H9 (cell line): ENCODE results near the gene MYL10. TPM values are rescaled to one million over a fixed set of nuclear protein-coding genes. Genes with fewer than 3 reads are reported as not detected.

Experiments used
- DNase-seq: peaks from one replicate; pipeline ENCODE4 v3.0.0-alpha.2; 2017
- H2AFZ ChIP-seq: one replicate; pipeline ENCODE4 v1.6.1; 2013; ENCODE audit warnings: mild to moderate bottlenecking, low read length, control low read depth, moderate library complexity
- H2AK5ac ChIP-seq: 2 replicates; pipeline ENCODE4 v1.6.1; 2013; ENCODE audit warnings: low read length, control low read depth, mixed read lengths; ENCODE audit not compliant: insufficient read length
- H2BK120ac ChIP-seq: one replicate; pipeline ENCODE4 v1.6.1; 2013; ENCODE audit warnings: low read depth, mild to moderate bottlenecking, low read length, control low read depth, inconsistent platforms; ENCODE audit not compliant: poor library complexity, severe bottlenecking
- H2BK12ac ChIP-seq: 2 replicates; pipeline ENCODE4 v1.6.1; 2013; ENCODE audit warnings: low read length, control low read depth, mixed read lengths, low read depth; ENCODE audit not compliant: insufficient read length
- H2BK15ac ChIP-seq: 2 replicates; pipeline ENCODE4 v1.6.1; 2013; ENCODE audit warnings: low read depth, low read length, control low read depth
- H2BK20ac ChIP-seq: one replicate; pipeline ENCODE4 v1.6.1; 2013; ENCODE audit warnings: low read depth, mild to moderate bottlenecking, low read length, control low read depth, inconsistent platforms; ENCODE audit not compliant: poor library complexity, severe bottlenecking
- H2BK5ac ChIP-seq: 2 replicates; pipeline ENCODE4 v1.6.1; 2013; ENCODE audit warnings: low read length, control low read depth, mixed read lengths; ENCODE audit not compliant: insufficient read length
- H3K14ac ChIP-seq: 2 replicates; pipeline ENCODE4 v1.6.1; 2013; ENCODE audit warnings: low read length, control low read depth; ENCODE audit not compliant: insufficient read depth
- H3K18ac ChIP-seq: 2 replicates; pipeline ENCODE4 v1.6.1; 2013; ENCODE audit warnings: low read depth, mild to moderate bottlenecking, mixed read lengths, low read length, control low read depth; ENCODE audit not compliant: insufficient read length
- H3K23ac ChIP-seq: 2 replicates; pipeline ENCODE4 v1.6.1; 2013; ENCODE audit warnings: low read length, control low read depth, mixed read lengths, low read depth; ENCODE audit not compliant: insufficient read length
- H3K23me2 ChIP-seq: 2 replicates; pipeline ENCODE4 v1.6.1; 2013; ENCODE audit warnings: low read depth, mild to moderate bottlenecking, mixed read lengths, low read length, control low read depth; ENCODE audit not compliant: insufficient read length, poor library complexity, severe bottlenecking
- H3K27ac ChIP-seq: 2 replicates; pipeline ENCODE4 v1.5.1; 2013; ENCODE audit warnings: low read length, control low read depth, mixed read lengths, low read depth; ENCODE audit not compliant: insufficient read length
- H3K27me3 ChIP-seq: 2 replicates; pipeline ENCODE4 v1.6.1; 2013; ENCODE audit warnings: low read length, control low read depth, inconsistent platforms; ENCODE audit not compliant: insufficient read depth
- H3K4ac ChIP-seq: 2 replicates; pipeline ENCODE4 v1.6.1; 2013; ENCODE audit warnings: low read depth, mild to moderate bottlenecking, control low read depth, inconsistent platforms, low read length, moderate library complexity
- H3K4me1 ChIP-seq: 2 replicates; pipeline ENCODE4 v1.6.1; 2013; ENCODE audit warnings: low read length, control low read depth, inconsistent platforms; ENCODE audit not compliant: insufficient read depth
- H3K4me2 ChIP-seq: 2 replicates; pipeline ENCODE4 v1.6.1; 2013; ENCODE audit warnings: low read length, control low read depth, mixed read lengths; ENCODE audit not compliant: insufficient read length, insufficient read depth
- H3K56ac ChIP-seq: 2 replicates; pipeline ENCODE4 v1.6.1; 2013; ENCODE audit warnings: low read depth, mild to moderate bottlenecking, mixed read lengths, low read length, control low read depth; ENCODE audit not compliant: insufficient read length
- H3K79me1 ChIP-seq: 2 replicates; pipeline ENCODE4 v1.6.1; 2013; ENCODE audit warnings: low read depth, mild to moderate bottlenecking, moderate library complexity, low read length, control low read depth, inconsistent platforms; ENCODE audit not compliant: insufficient read depth, poor library complexity, severe bottlenecking
- H3K79me2 ChIP-seq: 2 replicates; pipeline ENCODE4 v1.6.1; 2013; ENCODE audit warnings: low read length, control low read depth, inconsistent platforms; ENCODE audit not compliant: insufficient read depth
- H3K9ac ChIP-seq: 2 replicates; pipeline ENCODE4 v1.6.1; 2013; ENCODE audit warnings: low read length, control low read depth, mixed read lengths; ENCODE audit not compliant: insufficient read length; ENCODE audit errors: extremely low read depth
- H3K9me3 ChIP-seq: one replicate; pipeline ENCODE4 v1.6.1; 2013; ENCODE audit warnings: low read depth, low read length, inconsistent platforms; ENCODE audit not compliant: control insufficient read depth
- H3T11ph ChIP-seq: one replicate; pipeline ENCODE4 v1.6.1; 2013; ENCODE audit warnings: mild to moderate bottlenecking, low read length, control low read depth, inconsistent platforms
- H4K20me1 ChIP-seq: one replicate; pipeline ENCODE4 v1.6.1; 2013; ENCODE audit not compliant: control insufficient read depth, insufficient read length, insufficient read depth
- H4K5ac ChIP-seq: 2 replicates; pipeline ENCODE4 v1.6.1; 2013; ENCODE audit warnings: low read depth, mild to moderate bottlenecking, mixed read lengths, low read length, control low read depth; ENCODE audit not compliant: insufficient read length
- H4K8ac ChIP-seq: replicated peaks from 2 replicates; pipeline ENCODE4 v1.6.1; 2013; ENCODE audit warnings: low read length, control low read depth, mixed read lengths, low read depth; ENCODE audit not compliant: insufficient read length
- H4K91ac ChIP-seq: 2 replicates; pipeline ENCODE4 v1.6.1; 2013; ENCODE audit warnings: low read depth, mild to moderate bottlenecking, moderate library complexity, mixed read lengths, low read length, control low read depth; ENCODE audit not compliant: insufficient read length
- H3K27ac Mint-ChIP-seq, 3 experiments: 2 replicates in 2 of 3; 3 replicates in 1 of 3; pipeline ENCODE4 v1.8.0; 2020 to 2021; ENCODE audit warnings: mixed read lengths in 3 of 3, mild to moderate bottlenecking in 1 of 3, moderate library complexity in 1 of 3
- H3K27me3 Mint-ChIP-seq: 2 replicates; pipeline ENCODE4 v1.8.0; 2021; ENCODE audit warnings: low read depth, mild to moderate bottlenecking, moderate library complexity, mixed read lengths
- H3K36me3 Mint-ChIP-seq, 3 experiments: 2 replicates in 2 of 3; 3 replicates in 1 of 3; pipeline ENCODE4 v1.8.0; 2020 to 2021; ENCODE audit warnings: low read depth in 3 of 3, mixed read lengths in 3 of 3; ENCODE audit not compliant: insufficient read depth in 1 of 3
- H3K4me1 Mint-ChIP-seq, 2 experiments: 2 replicates each; pipeline ENCODE4 v1.8.0; 2020; ENCODE audit warnings: mixed read lengths in 2 of 2
- H3K4me3 Mint-ChIP-seq, 2 experiments: 2 replicates in 1 of 2; 3 replicates in 1 of 2; pipeline ENCODE4 v1.8.0; 2020 to 2021; ENCODE audit warnings: mild to moderate bottlenecking in 2 of 2, mixed read lengths in 2 of 2, moderate library complexity in 1 of 2
- H3K9me3 Mint-ChIP-seq, 2 experiments: 2 replicates in 1 of 2; 3 replicates in 1 of 2; pipeline ENCODE4 v1.8.0; 2020; ENCODE audit warnings: mild to moderate bottlenecking in 2 of 2, mixed read lengths in 2 of 2, moderate library complexity in 1 of 2
- CTCF ChIP-seq: fragments of 200-600 bp; sonication (generic); conservative IDR thresholded peaks from 3 replicates; pipeline ENCODE4 v1.8.0; 2021; ENCODE audit warnings: antibody characterized with exemption, mild to moderate bottlenecking
- WGBS: extraction: QIAGEN DNeasy Blood & Tissue Kit; methylation state at CpG from one replicate; pipeline ENCODE4 v1.1.7; 2013; ENCODE audit warnings: missing lambda C conversion rate, low lambda C conversion rate, mixed read lengths; ENCODE audit not compliant: insufficient read length; ENCODE audit errors: extremely low coverage; 5-methylcytosine and 5-hydroxymethylcytosine counted together
- total RNA-seq: library from RNA; stranded (reverse); gene quantifications from 2 replicates; pipeline ENCODE4 v1.2.1, GENCODE V29; 2021

The MYL10 gene
- total RNA-seq, 1 experiment from 2014 or later, result 0.50 TPM

GRCh38 chr7:101667920-101668319 is 38.8 kb upstream of the MYL10 start:
- Histone ChIP-seq H4K20me1 (no peaks in the 10 kb centered on the region), H2BK15ac (no peak overlapping the region), H2BK12ac (no peak overlapping the region), H3K23me2 (no peaks in the 10 kb centered on the region), H3K4ac (no peak overlapping the region), H2AFZ (no peak overlapping the region), H3K27me3 (no peaks in the 10 kb centered on the region), H3K4me1 (no peaks in the 10 kb centered on the region), H3K23ac (no peak overlapping the region), H2BK120ac (no peak overlapping the region), H3K79me2 (no peaks in the 10 kb centered on the region), H3K14ac (no peak overlapping the region), H4K8ac (no peak overlapping the region), H3K27ac (no peak overlapping the region), H4K91ac (no peak overlapping the region), H3K79me1 (no peaks in the 10 kb centered on the region), H3K56ac (no peak overlapping the region), H2AK5ac (no peak overlapping the region), H2BK20ac (no peak overlapping the region), H3K18ac (no peak overlapping the region), H3K4me2 (no peak overlapping the region), H3T11ph (no peak overlapping the region), H3K9me3 (no peaks in the 10 kb centered on the region), H3K9ac (no peak overlapping the region), H4K5ac (no peak overlapping the region), H2BK5ac (no peak overlapping the region)
- Mint-ChIP-seq H3K27ac (no peak overlapping the region; a peak in 1 of 7 replicates), H3K36me3 (peaks cover 0 to 3% (median 2%) of the 10 kb centered on the region in 3 experiments; a peak in 3 of 7 replicates), H3K9me3 (peaks cover 4% of the 10 kb centered on the region in 2 experiments), H3K4me1 (peaks cover 12 to 20% of the 10 kb centered on the region in 2 experiments), H3K27me3 (peaks cover 3% of the 10 kb centered on the region; the same call in 1 of the 2 replicates), H3K4me3 (no peak overlapping the region)
- TF ChIP-seq CTCF, result no peak
- DNase-seq, result no peak
- no CpG with 5 or more reads among the region's 3 CpGs for WGBS
